Stimulated activated CD4-positive, alpha-beta T cell treated with anti-CD3 and anti-CD28 coated beads, Interleukin-15, amount 100 ng/mL, for 24 hours (primary cell): ENCODE measurements around the gene TNFRSF1B.

Source experiments
- DNase-seq: peaks from one replicate; pipeline ENCODE4 v3.0.0-alpha.2; 2020

TNFRSF1B gene

GRCh38 chr1:12142141-12142823 is 24.5 kb upstream of the TNFRSF1B start:
- DNase-seq = no peak

DNA sequence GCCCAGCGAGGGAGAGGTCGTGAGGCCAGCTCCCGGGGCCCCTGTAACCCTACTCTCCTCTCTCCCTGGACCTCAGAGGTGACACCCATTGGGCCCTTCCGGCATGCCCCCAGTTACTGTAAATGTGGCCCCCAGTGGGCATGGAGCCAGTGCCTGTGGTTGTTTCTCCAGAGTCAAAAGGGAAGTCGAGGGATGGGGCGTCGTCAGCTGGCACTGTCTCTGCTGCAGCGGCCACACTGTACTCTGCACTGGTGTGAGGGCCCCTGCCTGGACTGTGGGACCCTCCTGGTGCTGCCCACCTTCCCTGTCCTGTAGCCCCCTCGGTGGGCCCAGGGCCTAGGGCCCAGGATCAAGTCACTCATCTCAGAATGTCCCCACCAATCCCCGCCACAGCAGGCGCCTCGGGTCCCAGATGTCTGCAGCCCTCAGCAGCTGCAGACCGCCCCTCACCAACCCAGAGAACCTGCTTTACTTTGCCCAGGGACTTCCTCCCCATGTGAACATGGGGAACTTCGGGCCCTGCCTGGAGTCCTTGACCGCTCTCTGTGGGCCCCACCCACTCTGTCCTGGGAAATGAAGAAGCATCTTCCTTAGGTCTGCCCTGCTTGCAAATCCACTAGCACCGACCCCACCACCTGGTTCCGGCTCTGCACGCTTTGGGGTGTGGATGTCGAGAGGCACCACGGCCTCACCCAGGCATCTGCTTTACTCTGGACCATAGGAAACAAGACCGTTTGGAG is 23.7 kb upstream of the TNFRSF1B start:
- DNase-seq = no peak

- peak; percentile 59 for DNase-seq
Observed at GRCh38 chr1:12143631-12144155, 23.1 kb upstream of the TNFRSF1B start.

DNA sequence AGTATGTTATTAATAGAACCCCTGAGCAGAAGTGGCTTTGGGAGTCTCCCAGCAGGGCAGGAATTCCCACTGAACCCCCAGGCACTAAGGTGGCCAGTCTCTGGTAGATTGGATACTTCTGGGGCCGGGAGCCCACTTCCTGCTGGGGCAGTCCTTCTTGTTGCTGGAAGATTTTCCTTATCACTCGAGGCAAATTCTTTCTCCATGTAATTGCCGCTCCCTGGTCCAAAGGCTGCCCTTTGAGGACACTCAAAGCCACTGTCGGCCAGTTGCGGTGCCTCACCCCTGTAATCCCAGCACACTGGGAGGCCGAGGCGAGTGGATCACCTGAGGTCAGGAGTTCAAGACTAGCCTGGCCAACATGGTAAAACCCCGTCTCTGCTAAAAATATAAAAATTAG is 22.6 kb upstream of the TNFRSF1B start:
- DNase-seq = no peak

- no peak for DNase-seq
Observed at GRCh38 chr1:12144969-12145368, 21.8 kb upstream of the TNFRSF1B start.

DNA sequence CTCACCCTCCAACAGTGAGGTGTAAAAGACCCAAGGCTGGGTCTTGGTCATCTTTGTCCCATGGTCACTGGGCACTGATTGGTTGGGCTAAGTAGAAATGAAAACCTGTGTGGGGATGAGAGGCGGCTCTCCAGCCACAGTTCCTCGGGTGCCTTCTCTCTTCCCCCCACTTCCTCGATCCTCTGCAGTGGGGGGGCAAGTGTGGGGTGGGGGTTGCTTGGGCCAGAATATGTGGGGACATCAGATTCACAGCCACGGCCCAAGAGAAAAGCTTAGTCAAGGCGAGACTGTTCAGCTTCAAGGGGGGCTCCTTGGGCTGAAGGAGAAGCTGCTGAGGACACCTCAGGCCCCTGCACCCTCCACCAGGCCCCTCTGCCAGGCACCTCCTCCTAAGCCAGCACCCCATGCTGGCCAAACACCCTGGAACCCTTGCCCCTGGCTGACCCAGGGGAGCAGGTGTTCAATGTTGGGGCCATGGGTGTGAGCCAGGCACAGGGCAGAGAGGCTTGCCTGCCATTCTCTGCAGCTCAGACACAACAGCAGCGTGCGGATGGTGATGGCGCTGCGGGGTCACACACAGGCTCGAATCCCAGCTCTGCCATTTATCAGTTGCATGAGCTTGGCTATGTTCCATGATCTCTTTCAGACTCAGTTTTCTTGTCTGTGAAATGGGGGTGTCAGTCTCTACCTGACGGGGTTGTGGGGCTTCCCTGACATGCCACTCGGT is 21.0 kb upstream of the TNFRSF1B start:
- DNase-seq = no peak

DNA sequence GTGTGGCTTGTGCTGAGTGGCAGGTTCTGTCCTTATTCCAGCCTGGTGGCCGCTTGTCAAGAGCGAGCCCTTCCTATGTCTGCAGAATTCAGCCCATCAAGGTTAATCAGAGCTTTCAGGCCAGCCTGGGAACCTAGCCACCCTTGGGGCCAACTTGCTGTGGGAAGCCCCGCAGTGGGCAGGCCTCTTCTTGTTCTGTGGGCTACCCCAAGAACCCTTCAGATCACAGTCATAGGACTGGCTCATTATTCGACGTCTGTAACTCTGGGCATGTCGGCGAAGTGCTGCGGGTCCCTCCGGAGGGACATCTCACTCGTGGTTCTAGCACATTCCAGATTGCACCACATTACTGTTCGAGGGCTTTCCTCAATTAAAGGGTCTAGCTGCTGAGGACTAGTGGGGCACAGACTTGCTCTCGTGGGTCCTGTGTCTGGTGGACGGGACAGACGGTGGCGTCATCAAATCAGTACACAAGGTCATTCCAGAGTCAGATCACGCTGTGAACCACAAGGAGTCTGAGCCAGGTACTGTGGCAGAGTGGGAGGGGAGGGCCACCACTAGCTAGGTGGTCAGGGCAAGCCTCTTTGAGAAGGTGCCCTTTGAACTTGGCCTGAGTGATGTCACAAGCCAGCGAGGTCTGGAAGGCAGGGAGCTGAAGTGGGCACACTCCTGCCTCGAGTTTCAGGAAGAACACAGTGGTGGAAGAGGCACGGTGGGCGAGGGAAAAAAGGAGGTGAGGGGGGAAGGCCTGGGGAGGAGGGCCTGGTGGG is 20.3 kb upstream of the TNFRSF1B start:
- no peak for DNase-seq

- DNase-seq = no peak
Observed at GRCh38 chr1:12147201-12147701, 19.5 kb upstream of the TNFRSF1B start.

DNA sequence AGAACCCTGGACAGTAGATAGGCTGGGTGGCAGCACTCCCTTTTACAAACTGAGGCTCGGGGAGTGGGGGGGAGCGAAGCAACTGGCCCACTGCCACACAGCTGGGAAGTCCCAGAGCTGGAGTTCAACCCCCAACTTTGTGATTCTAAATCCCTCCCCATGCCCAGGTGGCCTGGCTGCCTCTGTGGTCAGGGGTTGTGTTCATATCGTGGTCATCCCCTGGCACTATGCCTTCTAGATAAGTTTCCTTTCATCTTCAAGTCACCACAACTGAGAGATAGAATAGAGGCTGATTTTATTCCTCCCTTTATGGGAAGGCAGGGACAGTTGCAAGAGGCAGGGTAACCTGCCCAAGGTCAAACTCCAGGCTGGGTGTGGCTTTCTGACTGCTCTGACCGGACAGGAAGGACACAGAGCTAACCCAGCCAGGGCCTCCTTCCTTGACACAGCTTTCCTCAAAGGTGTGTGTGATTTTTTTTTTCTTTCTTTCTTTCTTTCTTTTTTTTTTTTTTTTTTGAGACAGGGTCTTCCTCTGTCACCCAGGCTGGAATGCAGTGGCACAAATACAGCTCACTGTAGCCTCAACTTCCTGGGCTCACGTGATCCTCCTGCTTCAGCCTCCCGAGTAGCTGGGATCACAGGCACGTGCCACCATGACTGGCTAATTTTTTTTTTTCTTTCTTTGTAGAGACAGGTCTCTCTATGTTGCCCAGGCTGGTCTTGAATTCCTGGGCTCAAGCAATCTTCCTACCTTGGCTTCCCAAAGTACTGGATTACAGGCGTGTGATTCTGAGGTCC is 18.4 kb upstream of the TNFRSF1B start:
- no peak for DNase-seq

DNA sequence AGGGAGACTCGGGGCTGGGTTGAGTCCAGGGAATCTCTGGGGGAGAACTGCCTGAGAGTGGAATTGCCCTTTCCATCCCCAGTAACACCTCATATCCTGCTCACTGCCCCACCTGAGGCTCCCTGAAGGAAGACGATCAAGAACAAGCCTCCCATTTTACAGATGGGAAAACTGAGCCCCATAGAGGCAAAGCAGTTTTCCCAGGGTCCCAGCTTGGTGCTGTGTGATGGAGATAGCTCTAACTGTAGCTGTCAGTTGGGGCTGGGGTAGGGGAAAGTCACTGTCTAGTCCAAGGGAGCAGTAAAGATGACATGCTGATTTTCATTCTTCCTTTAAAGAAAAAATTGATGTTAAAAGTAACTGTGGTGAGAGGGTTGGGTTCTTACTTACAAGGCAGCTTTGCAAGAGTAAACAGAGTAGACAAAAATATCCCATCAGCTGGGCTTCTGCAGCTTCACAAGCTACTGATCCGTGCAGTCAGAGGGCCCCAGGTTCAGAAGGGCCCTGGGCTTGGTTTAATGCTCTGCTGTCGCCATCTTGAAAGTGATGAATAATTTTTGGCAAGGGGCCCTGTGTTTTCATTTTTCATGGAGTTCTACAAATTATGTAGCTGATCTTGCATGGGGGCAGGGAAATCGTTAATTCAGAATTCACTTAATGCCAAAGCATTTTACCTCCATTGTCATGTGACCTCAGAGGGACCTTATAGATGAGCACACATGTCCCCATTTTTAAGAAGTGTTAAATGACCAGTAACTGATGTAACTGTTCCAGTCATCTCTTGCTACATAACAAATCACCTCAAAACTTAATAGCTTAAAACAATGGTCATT is 17.6 kb upstream of the TNFRSF1B start:
- no peak for DNase-seq

DNA sequence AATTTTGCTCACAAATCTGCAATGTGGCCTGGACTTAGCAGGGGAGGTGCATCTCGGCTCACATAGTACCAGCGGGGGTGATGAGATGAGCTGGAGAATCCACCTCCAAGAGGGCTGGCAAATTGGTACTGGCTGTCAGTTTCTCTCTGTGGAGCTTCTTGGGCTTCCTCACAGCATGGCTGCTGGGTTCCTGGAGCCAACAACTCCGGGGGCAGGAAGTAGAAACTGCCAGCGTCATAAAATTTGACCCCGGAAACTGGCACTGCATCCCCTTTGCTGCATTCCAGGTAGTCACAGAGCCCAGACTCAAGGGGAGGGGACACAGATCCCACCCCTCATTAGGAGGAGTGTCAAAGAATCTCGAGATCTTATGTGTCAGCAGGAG is 17.0 kb upstream of the TNFRSF1B start:
- DNase-seq = no peak

DNA sequence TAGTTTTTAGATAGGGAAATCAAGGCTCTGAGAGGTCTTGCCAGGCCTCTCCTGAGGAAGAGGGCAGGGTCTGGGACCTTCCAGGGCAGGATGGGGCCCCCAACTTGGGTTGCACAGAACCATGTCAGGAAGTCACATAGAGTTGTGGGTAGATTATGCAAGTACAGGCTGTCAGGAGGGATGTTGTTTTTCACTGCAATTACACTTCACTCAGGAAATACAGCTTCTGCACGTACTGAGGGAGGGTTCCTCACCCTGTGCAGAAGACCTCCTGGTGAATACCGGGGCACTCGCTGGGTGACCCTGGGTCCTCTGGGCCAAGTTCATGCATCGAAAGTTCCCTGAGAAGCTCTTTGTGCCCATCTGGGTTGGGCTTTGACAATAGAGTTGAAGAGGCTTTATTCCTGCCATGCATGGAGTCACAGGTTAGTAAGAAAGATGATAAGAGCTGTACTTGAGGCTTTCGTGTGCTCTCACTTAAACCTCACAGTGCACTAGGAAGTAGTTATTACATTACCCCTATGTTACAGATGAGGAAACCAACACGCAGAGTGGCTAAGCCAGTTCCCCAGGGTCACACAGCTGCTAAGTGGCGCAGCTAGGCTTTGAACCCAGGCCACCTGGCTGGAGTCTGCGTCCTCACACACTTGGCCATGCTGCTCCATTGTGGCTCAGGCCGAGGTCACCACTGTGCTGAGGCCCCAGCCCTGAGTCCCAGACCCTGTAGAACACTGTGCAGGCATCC is 16.2 kb upstream of the TNFRSF1B start:
- no peak for DNase-seq

DNA sequence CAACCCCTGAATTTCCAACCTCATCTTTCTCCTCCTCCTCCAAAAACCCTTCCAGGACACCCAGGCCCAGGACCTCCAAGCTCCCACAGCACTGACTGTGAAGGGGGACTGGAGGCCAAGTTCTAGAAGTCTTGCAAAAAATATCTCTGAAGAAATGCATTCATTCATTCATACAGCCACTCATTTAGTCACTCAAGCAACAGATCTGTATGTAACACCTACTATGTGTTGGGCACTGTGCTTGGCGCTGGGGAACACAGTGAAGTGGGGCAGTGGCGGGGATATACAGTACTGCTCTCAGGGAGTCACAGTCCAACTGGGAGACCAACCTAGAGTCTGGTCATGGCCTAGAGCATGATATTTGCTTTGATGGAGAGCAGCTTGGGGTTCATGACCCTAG is 15.3 kb upstream of the TNFRSF1B start:
- no peak for DNase-seq

DNA sequence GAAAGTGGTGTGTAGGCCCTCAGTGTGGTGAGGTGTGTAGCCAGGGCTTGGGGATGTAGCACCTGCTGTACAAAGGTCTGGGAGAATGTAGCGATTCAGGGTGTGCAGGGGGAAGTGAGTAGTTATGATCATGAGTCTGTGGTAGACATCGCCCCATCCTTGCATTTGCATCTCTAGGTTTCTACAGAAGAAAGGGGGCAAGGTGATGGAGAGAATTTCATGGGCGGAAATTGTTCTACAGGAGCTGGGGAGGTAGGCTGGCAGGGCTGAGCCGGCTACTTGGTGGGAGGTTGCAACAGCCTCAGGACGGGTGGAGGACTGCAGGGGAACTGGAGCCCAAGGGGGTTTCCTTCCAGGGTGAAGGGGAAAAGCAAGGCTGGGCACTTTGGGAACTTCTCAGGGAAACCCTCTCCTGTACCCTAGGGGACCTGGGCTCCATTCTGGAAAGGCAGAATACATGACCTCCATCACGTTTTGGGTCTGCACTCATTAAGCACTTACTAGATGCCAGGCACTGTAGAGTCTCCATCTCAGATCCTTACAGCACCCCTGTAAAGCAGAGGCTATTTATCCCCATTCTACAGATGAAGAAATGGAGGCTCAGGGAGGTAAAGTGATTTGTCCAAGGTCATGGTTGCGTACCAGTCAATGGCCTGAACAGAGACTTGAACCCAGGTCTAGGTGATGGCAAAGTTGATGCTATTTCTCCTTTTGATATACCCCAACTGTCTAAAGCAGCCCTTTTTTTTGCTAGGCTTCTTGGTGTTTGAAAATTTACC is 14.5 kb upstream of the TNFRSF1B start:
- DNase-seq = no peak

GRCh38 chr1:12153181-12153785 is 13.5 kb upstream of the TNFRSF1B start:
- peak; percentile 49 for DNase-seq

DNA sequence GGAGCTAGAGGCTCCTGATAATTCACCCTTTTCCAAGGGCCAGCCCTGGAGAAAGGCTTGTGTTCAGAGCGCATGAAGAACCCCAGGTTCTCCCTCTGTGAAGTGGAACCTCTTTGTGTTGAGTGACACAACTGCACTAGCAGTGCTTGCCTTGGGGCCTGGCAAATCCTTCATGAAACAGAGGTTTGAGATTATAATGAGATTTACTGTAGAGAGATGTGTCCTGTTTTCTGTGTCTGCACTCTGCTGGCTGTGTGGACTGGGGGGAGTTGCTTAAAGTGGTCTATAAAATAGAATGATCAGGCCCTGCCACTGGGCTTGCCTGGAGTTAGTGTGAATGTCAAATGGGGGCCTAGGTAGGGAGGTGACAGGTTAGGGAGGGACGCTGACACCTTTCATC is 11.5 kb upstream of the TNFRSF1B start:
- no peak for DNase-seq

- DNase-seq = peak; percentile 57
Observed at GRCh38 chr1:12157366-12158231, 9.2 kb upstream of the TNFRSF1B start.
